Peyer's patch (tissue), 4 donors: ENCODE measurements around the gene VTI1B. TPM values are rescaled to one million over a fixed set of nuclear protein-coding genes. Genes with fewer than 3 reads are reported as not detected.

Source experiments
- DNase-seq, 3 donors: peaks; one replicate each; pipeline ENCODE4 v3.0.0-alpha.2; 2017 to 2019
- H3K27ac ChIP-seq, 4 donors: fragments of 200-600 bp; sonication (generic); one replicate each; pipeline ENCODE4 v1.5.1; 2016 to 2019
- H3K27me3 ChIP-seq, 2 donors: fragments of 200-600 bp; sonication (generic); one replicate each; pipeline ENCODE4 v1.5.1; 2019
- H3K36me3 ChIP-seq, 3 donors: fragments of 200-600 bp; sonication (generic); one replicate each; pipeline ENCODE4 v1.5.1; 2016 to 2019
- H3K4me1 ChIP-seq, 4 donors: fragments of 200-600 bp; sonication (generic); one replicate each; pipeline ENCODE4 v1.5.1; 2016 to 2019
- H3K4me3 ChIP-seq, 4 donors: fragments of 200-600 bp; sonication (generic); 1 replicate in 3 of 4; 2 replicates in 1 of 4; pipeline ENCODE4 v1.5.1; 2016 to 2019; ENCODE audit warnings: mild to moderate bottlenecking in 1 of 4
- H3K9me3 ChIP-seq, 4 donors: fragments of 200-600 bp; sonication (generic); one replicate each; pipeline ENCODE4 v1.5.1; 2016 to 2019; ENCODE audit warnings: mild to moderate bottlenecking in 1 of 4
- POLR2A ChIP-seq, 2 donors: fragments of 450-650 bp; IDR thresholded peaks; one replicate each; pipeline ENCODE4 v1.5.1; 2017; ENCODE audit warnings: antibody characterized with exemption in 2 of 2, mild to moderate bottlenecking in 2 of 2, moderate library complexity in 2 of 2
- total RNA-seq, 4 donors: library from RNA; depleted of rRNA; stranded (reverse); fragments of >200 nt; gene quantifications; one replicate each; pipeline ENCODE4 v1.1.0, GENCODE V29; 2016
- TF ChIP-seq, protein P1 (sequence below), 6 experiments: fragments of 450-650 bp in 4 of 6; fragments of 200-600 bp in 2 of 6; sonication (generic) in 1 of 6; IDR thresholded peaks; one replicate each; pipeline ENCODE4 v1.5.1; 2017 to 2019; ENCODE audit warnings: antibody characterized with exemption in 6 of 6, mild to moderate bottlenecking in 3 of 6, moderate library complexity in 1 of 6

Gene VTI1B
- total RNA-seq, 4 donors from 2014 or later = 57.4 to 75.5 (median 63.3) TPM

GRCh38 chr14:67673451-67673850, 981 bp downstream of the VTI1B start:
- peaks cover 0 to 26% (median 2%) of the 10 kb centered on the region in 4 donors for H3K4me1 ChIP-seq
- no peak for DNase-seq
- peak overlapping the region; percentile 75 to 93 (median 89) for H3K4me3 ChIP-seq
- H3K27ac ChIP-seq = peak overlapping the region in 1 of 4 donors; percentile 95
- TF ChIP-seq, protein P1, sequence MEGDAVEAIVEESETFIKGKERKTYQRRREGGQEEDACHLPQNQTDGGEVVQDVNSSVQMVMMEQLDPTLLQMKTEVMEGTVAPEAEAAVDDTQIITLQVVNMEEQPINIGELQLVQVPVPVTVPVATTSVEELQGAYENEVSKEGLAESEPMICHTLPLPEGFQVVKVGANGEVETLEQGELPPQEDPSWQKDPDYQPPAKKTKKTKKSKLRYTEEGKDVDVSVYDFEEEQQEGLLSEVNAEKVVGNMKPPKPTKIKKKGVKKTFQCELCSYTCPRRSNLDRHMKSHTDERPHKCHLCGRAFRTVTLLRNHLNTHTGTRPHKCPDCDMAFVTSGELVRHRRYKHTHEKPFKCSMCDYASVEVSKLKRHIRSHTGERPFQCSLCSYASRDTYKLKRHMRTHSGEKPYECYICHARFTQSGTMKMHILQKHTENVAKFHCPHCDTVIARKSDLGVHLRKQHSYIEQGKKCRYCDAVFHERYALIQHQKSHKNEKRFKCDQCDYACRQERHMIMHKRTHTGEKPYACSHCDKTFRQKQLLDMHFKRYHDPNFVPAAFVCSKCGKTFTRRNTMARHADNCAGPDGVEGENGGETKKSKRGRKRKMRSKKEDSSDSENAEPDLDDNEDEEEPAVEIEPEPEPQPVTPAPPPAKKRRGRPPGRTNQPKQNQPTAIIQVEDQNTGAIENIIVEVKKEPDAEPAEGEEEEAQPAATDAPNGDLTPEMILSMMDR (IDR thresholded peaks at IDR 0.05) = no peak
- no peak for TF ChIP-seq POLR2A (IDR thresholded peaks at IDR 0.05)
- H3K36me3 ChIP-seq = peaks cover 0 to 6% (median 0%) of the 10 kb centered on the region in 3 donors
- no peaks in the 10 kb centered on the region for H3K27me3 ChIP-seq
- H3K9me3 ChIP-seq = no peaks in the 10 kb centered on the region

GRCh38 chr14:67668559-67668958, 5.9 kb downstream of the VTI1B start:
- Histone ChIP-seq H3K27ac (no peak overlapping the region), H3K27me3 (no peaks in the 10 kb centered on the region), H3K4me3 (no peak overlapping the region), H3K36me3 (no peaks in the 10 kb centered on the region), H3K9me3 (no peaks in the 10 kb centered on the region), H3K4me1 (peaks cover 0 to 30% (median 2%) of the 10 kb centered on the region in 4 donors)
- no peak for DNase-seq
- no peak for TF ChIP-seq POLR2A (IDR thresholded peaks at IDR 0.05)
- TF ChIP-seq, protein P1 (IDR thresholded peaks at IDR 0.05) = no peak

DNA sequence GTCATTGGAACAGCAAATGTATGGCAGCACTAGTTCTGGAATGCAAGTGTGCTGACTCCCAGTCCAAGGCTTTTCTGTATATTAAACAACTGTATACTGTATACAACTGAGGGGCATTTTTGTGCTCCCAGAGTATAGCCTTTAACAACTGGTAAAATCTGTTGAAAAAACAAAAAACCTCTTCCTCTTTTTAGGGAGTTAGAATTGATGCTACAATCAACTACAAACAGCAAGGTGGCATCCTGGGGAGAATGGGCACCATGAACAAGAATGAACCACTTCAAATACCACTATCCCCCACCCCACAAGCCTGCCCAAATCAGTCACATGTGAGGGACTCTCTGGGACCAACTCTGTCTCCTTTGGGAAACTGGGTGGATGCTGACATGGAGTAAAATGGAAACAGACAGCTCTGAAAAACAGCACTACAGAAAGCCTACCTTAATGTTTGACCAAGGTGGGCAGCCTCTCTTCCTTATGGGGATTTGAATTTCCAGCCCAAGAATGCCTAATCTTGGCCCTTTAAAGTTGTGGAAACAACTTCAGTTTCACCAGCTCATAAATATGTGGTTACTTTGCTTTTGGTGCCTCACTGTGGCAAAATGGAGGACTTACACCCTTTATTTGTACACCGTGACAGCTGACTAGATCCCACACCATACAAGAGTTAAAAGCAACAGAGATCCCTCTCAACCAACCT, 7.5 kb downstream of the VTI1B start:
- Histone ChIP-seq H3K4me1 (peaks cover 0 to 13% (median 0%) of the 10 kb centered on the region in 4 donors), H3K27me3 (no peaks in the 10 kb centered on the region), H3K4me3 (no peak overlapping the region), H3K36me3 (no peaks in the 10 kb centered on the region), H3K27ac (no peak overlapping the region), H3K9me3 (no peaks in the 10 kb centered on the region)
- TF ChIP-seq, protein P1 (IDR thresholded peaks at IDR 0.05) = peak; percentile 21 to 84 (median 70)
- TF ChIP-seq POLR2A (IDR thresholded peaks at IDR 0.05) = no peak
- peak in 1 of 3 donors; percentile 56 for DNase-seq

- H3K4me3 ChIP-seq = no peak overlapping the region
- H3K36me3 ChIP-seq = peaks cover 0 to 3% (median 0%) of the 10 kb centered on the region in 3 donors
- no peak overlapping the region for H3K27ac ChIP-seq
- TF ChIP-seq, protein P1 (IDR thresholded peaks at IDR 0.05) = no peak
- no peak for TF ChIP-seq POLR2A (IDR thresholded peaks at IDR 0.05)
- no peak for DNase-seq
- no peaks in the 10 kb centered on the region for H3K27me3 ChIP-seq
- no peaks in the 10 kb centered on the region for H3K9me3 ChIP-seq
- H3K4me1 ChIP-seq = peaks cover 0 to 7% (median 0%) of the 10 kb centered on the region in 4 donors
These were observed 8.6 kb downstream of the VTI1B start for GRCh38 chr14:67665868-67666267.

- Histone ChIP-seq H3K4me3 (no peak overlapping the region), H3K27me3 (no peaks in the 10 kb centered on the region), H3K9me3 (no peaks in the 10 kb centered on the region), H3K36me3 (peaks cover 0 to 23% (median 4%) of the 10 kb centered on the region in 3 donors), H3K4me1 (peaks cover 0 to 7% (median 0%) of the 10 kb centered on the region in 4 donors), H3K27ac (no peak overlapping the region)
- no peak for DNase-seq
- TF ChIP-seq, protein P1 (IDR thresholded peaks at IDR 0.05) = no peak
- TF ChIP-seq POLR2A (IDR thresholded peaks at IDR 0.05) = no peak
These were observed 10.8 kb downstream of the VTI1B start for GRCh38 chr14:67663633-67664032.
